GM12878 (cell line): ENCODE results near the gene AGBL4. TPM values are rescaled to one million over a fixed set of nuclear protein-coding genes. Genes with fewer than 3 reads are reported as not detected.

Experiments used
- ATAC-seq: fragments of 200-7000 bp; cut with Tn5 transposase; 3 replicates; pipeline ENCODE4 v1.9.1; 2020; ENCODE audit warnings: mild to moderate bottlenecking, moderate library complexity
- BruUV-seq: library from RNA; stranded (reverse); fragments of 400-500 nt; replicated peaks from 2 replicates; lab custom pipeline; 2021; lab: Mats Ljungman, UMichigan
- CTCF ChIA-PET: fragments of 300-600 bp; sonication (Branson Sonifier 250); formaldehyde crosslinking; extraction: SDS; loops from one replicate; lab custom pipeline; 2021; ENCODE audit warnings: inconsistent platforms; lab: Yijun Ruan, JAX
- POLR2A ChIA-PET: fragments of 350-600 bp; formaldehyde crosslinking; extraction: SDS; loops from one replicate; lab custom pipeline; 2021; ENCODE audit warnings: inconsistent platforms; lab: Charles Lee
- RAD21 ChIA-PET: fragments of 300-600 bp; sonication (Branson Sonifier 250); formaldehyde crosslinking; loops from one replicate; lab custom pipeline; 2023; ENCODE audit warnings: antibody characterized with exemption; ENCODE audit not compliant: unreplicated experiment; lab: Charles Lee
- SMC1A ChIA-PET: fragments of 300-600 bp; sonication (Branson Sonifier 250); formaldehyde crosslinking; loops from one replicate; lab custom pipeline; 2023; ENCODE audit not compliant: unreplicated experiment, uncharacterized antibody; lab: Charles Lee
- DNase-seq: peaks from one replicate; pipeline ENCODE4 v3.0.0-alpha.2; 2011; ENCODE audit warnings: low read depth, low spot score
- FAIRE-seq: peaks from 3 replicates; lab custom pipeline; 2011; peaks lifted over from hg19 to GRCh38; lab: Jason Lieb, UNC
- H2AFZ ChIP-seq: 2 replicates; pipeline ENCODE4 v1.6.0; 2011; ENCODE audit warnings: low read depth, low read length, control low read depth; ENCODE audit not compliant: control insufficient read depth
- H3K27ac ChIP-seq: 2 replicates; pipeline ENCODE4 v1.5.1; 2011; ENCODE audit warnings: control low read depth; ENCODE audit not compliant: control insufficient read depth, insufficient read depth
- H3K27me3 ChIP-seq, 2 experiments: replicated peaks in 1 of 2; 2 replicates each; pipeline versions ENCODE4 v1.6.0 to v1.6.1; 2011; ENCODE audit warnings: low read length in 1 of 2; ENCODE audit not compliant: control insufficient read depth in 2 of 2, insufficient read depth in 2 of 2
- H3K36me3 ChIP-seq, 2 experiments: 2 replicates each; pipeline ENCODE4 v1.5.1; 2011; ENCODE audit warnings: low read length in 1 of 2; ENCODE audit not compliant: control insufficient read depth in 2 of 2, insufficient read depth in 2 of 2
- H3K4me1 ChIP-seq: 2 replicates; pipeline ENCODE4 v1.6.1; 2011; ENCODE audit warnings: mild to moderate bottlenecking, low read length, moderate library complexity, mixed read lengths; ENCODE audit not compliant: control insufficient read depth, insufficient read depth
- H3K4me2 ChIP-seq: 2 replicates; pipeline ENCODE4 v1.6.0; 2011; ENCODE audit warnings: control low read depth; ENCODE audit not compliant: control insufficient read depth, insufficient read depth
- H3K4me3 ChIP-seq: fragments of 200-600 bp; sonication (generic); 2 replicates; pipeline ENCODE4 v1.5.1; 2016
- H3K79me2 ChIP-seq: 2 replicates; pipeline ENCODE4 v1.6.0; 2011; ENCODE audit warnings: low read length; ENCODE audit not compliant: control insufficient read depth, insufficient read depth
- H3K9ac ChIP-seq: 2 replicates; pipeline ENCODE4 v1.8.0; 2011; ENCODE audit warnings: low read length, control low read depth, mixed read lengths; ENCODE audit not compliant: control insufficient read depth, insufficient read depth
- H3K9me3 ChIP-seq: replicated peaks from 3 replicates; pipeline ENCODE4 v1.5.1; 2011; ENCODE audit warnings: mild to moderate bottlenecking, low read length; ENCODE audit not compliant: control insufficient read depth, insufficient read depth
- H4K20me1 ChIP-seq: 2 replicates; pipeline ENCODE4 v1.6.0; 2011; ENCODE audit not compliant: control insufficient read depth, insufficient read depth
- ATF2 ChIP-seq: IDR thresholded peaks from 2 replicates; pipeline ENCODE4 v1.6.1; 2012; ENCODE audit warnings: low read length, inconsistent platforms
- BCL11A ChIP-seq: IDR thresholded peaks from 2 replicates; pipeline ENCODE4 v1.6.1; 2011; ENCODE audit warnings: low read depth, low read length
- CHD4 ChIP-seq: fragments of 200-600 bp; sonication (generic); IDR thresholded peaks from 2 replicates; pipeline ENCODE4 v1.6.1; 2016; ENCODE audit warnings: mild to moderate bottlenecking
- EGR1 ChIP-seq, 2 experiments: IDR thresholded peaks; 1 replicate in 1 of 2; 2 replicates in 1 of 2; pipeline ENCODE4 v1.6.1; 2011 to 2012; ENCODE audit warnings: low read depth in 2 of 2, low read length in 2 of 2, borderline replicate concordance in 1 of 2, mild to moderate bottlenecking in 1 of 2, moderate library complexity in 1 of 2
- IRF3 ChIP-seq: fragments of 450-650 bp; IDR thresholded peaks from 2 replicates; pipeline ENCODE4 v1.6.1; 2014; ENCODE audit warnings: mild to moderate bottlenecking
- MEF2B ChIP-seq: fragments of 450-650 bp; IDR thresholded peaks from 2 replicates; pipeline ENCODE4 v1.6.1; 2018; ENCODE audit warnings: mild to moderate bottlenecking, moderate library complexity; ENCODE audit not compliant: partially characterized antibody, poor library complexity, severe bottlenecking
- MTA2 ChIP-seq: fragments of 450-650 bp; IDR thresholded peaks from 2 replicates; pipeline ENCODE4 v1.6.1; 2016; ENCODE audit warnings: low read depth, mild to moderate bottlenecking, moderate library complexity
- MXI1 ChIP-seq: fragments of 150-350 bp; IDR thresholded peaks from 2 replicates; pipeline ENCODE4 v1.6.1; 2011; ENCODE audit warnings: low read depth, mild to moderate bottlenecking, inconsistent platforms, low read length, improper control_type of control experiment
- NBN ChIP-seq: fragments of 450-650 bp; IDR thresholded peaks from 2 replicates; pipeline ENCODE4 v1.6.1; 2016
- NR2F1 ChIP-seq: fragments of 450-650 bp; conservative IDR thresholded peaks from 2 replicates; pipeline ENCODE4 v1.6.1; 2017; ENCODE audit warnings: mild to moderate bottlenecking
- PAX8 ChIP-seq: fragments of 450-650 bp; IDR thresholded peaks from 2 replicates; pipeline ENCODE4 v1.6.1; 2017; ENCODE audit warnings: mild to moderate bottlenecking, moderate library complexity
- RAD51 ChIP-seq: fragments of 450-650 bp; IDR thresholded peaks from 2 replicates; pipeline ENCODE4 v1.6.1; 2016; ENCODE audit warnings: moderate library complexity, mild to moderate bottlenecking, inconsistent platforms
- RBBP5 ChIP-seq: fragments of 200-600 bp; sonication (generic); conservative IDR thresholded peaks from 2 replicates; pipeline ENCODE4 v1.6.1; 2016
- SUZ12 ChIP-seq: fragments of 200-600 bp; sonication (generic); IDR thresholded peaks from one replicate; pipeline ENCODE4 v1.6.1; 2018; ENCODE audit warnings: antibody characterized with exemption, mild to moderate bottlenecking; ENCODE audit not compliant: unreplicated experiment
- ZNF622 ChIP-seq: fragments of 450-650 bp; IDR thresholded peaks from 2 replicates; pipeline ENCODE4 v1.6.1; 2017; ENCODE audit warnings: mild to moderate bottlenecking, inconsistent platforms
- WGBS: methylation state at CpG from one replicate; pipeline ENCODE4 v1.1.6; 2016; ENCODE audit warnings: low lambda C conversion rate; ENCODE audit not compliant: insufficient replicate concordance, insufficient coverage; ENCODE audit errors: missing lambda C conversion rate; 5-methylcytosine and 5-hydroxymethylcytosine counted together
- in situ Hi-C: fragments of 300-500 bp; cut with MboI; formaldehyde crosslinking; loops from 9 replicates; pipeline ENCODE4 v1.14.3; 2018; ENCODE audit warnings: mixed read lengths
- intact Hi-C: fragments of 100-400 bp; cut with micrococcal nuclease; formaldehyde crosslinking; loops from one replicate; pipeline ENCODE4 v1.14.2; 2022; ENCODE audit not compliant: unreplicated experiment
- polyA plus RNA-seq, 11 experiments: library from polyadenylated mRNA; depleted of rRNA in 4 of 11; unstranded in 6 of 11; stranded (reverse) in 5 of 11; fragments of >200 nt; fragmentation: Nextera tagmentation in 4 of 11; fragmentation: Illumina TruSeq in 1 of 11; extraction: Ambion mirVana in 4 of 11; extraction: Trizol in 1 of 11; gene quantifications; 1 replicate in 1 of 11; 2 replicates in 10 of 11; pipeline versions ENCODE4 v1.2.1 to v1.2.3, GENCODE V29; 2011 to 2016; ENCODE audit warnings: inconsistent platforms in 2 of 11, missing spikeins in 2 of 11, low read depth in 1 of 11
- total RNA-seq, 4 experiments: library from RNA; depleted of rRNA in 3 of 4; stranded (reverse); fragments of >200 nt in 3 of 4; fragmentation: Illumina TruSeq in 1 of 4; extraction: Trizol in 1 of 4; gene quantifications; 2 replicates each; pipeline versions ENCODE4 v1.2.1 to v1.2.3, GENCODE V29; 2013 to 2021

AGBL4 gene
- total and polyA plus RNA-seq, 10 of the 15 experiments (the other 5 are each of a cell fraction or from before 2014, with no cell fraction given) = 0.31 TPM; not detected in 9

GRCh38 chr1:49204720-49205119 is 819.0 kb downstream of the AGBL4 start:
- TF ChIP-seq PAX8 (no peak), NR2F1 (no peak), MTA2 (no peak), SUZ12 (no peak), NBN (no peak), BCL11A (no peak), EGR1 (IDR thresholded peaks at IDR 0.05; ENCODE audit: borderline replicate concordance in 1 of 2, low read depth in 2 of 2, low read length in 2 of 2) (no peak), CHD4 (no peak), RBBP5 (no peak), IRF3 (no peak), MXI1 (no peak), ATF2 (no peak), RAD51 (no peak), MEF2B (no peak), ZNF622 (no peak)
- Histone ChIP-seq H3K27ac (no peak overlapping the region), H3K9me3 (no peaks in the 10 kb centered on the region), H4K20me1 (no peaks in the 10 kb centered on the region), H3K4me3 (no peak overlapping the region), H3K79me2 (no peaks in the 10 kb centered on the region), H3K27me3 (no peaks in the 10 kb centered on the region), H2AFZ (no peak overlapping the region), H3K36me3 (no peaks in the 10 kb centered on the region), H3K4me2 (no peak overlapping the region), H3K4me1 (no peaks in the 10 kb centered on the region), H3K9ac (no peak overlapping the region)
- 0% methylated on average over 1 of the region's 1 CpG for WGBS
- in situ Hi-C loops = no loop called here
- no TSS peak for BruUV-seq
- RAD21 ChIA-PET = no interaction called here
- FAIRE-seq (no peak), DNase-seq (no peak), ATAC-seq (no peak)
- intact Hi-C loops = no loop called here
- POLR2A ChIA-PET = no interaction called here
- SMC1A ChIA-PET = no interaction called here
- CTCF ChIA-PET = no interaction called here
